Measurements from ENCODE around the gene TRERF1.

DNA sequence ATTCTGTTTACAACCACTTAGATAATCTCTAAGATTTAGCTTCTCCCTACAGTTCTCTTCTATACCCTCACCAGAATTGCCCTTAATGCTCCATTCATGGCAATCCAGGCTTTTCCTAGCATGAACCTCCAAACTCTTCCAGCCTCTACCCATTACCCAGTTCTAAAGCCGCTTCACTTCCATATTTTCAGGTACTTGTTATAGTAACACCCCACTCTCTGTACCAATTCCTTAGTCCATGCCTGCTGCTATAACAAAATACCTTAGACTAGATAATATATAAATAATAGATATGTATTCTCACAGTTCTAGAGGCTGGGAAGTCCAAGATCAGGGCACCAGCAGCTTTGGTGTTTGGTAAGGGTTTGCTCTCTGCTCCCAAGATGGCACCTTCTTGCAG lies 16.5 kb upstream of the TRERF1 start:
- TF ChIP-seq, protein P1, sequence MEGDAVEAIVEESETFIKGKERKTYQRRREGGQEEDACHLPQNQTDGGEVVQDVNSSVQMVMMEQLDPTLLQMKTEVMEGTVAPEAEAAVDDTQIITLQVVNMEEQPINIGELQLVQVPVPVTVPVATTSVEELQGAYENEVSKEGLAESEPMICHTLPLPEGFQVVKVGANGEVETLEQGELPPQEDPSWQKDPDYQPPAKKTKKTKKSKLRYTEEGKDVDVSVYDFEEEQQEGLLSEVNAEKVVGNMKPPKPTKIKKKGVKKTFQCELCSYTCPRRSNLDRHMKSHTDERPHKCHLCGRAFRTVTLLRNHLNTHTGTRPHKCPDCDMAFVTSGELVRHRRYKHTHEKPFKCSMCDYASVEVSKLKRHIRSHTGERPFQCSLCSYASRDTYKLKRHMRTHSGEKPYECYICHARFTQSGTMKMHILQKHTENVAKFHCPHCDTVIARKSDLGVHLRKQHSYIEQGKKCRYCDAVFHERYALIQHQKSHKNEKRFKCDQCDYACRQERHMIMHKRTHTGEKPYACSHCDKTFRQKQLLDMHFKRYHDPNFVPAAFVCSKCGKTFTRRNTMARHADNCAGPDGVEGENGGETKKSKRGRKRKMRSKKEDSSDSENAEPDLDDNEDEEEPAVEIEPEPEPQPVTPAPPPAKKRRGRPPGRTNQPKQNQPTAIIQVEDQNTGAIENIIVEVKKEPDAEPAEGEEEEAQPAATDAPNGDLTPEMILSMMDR (IDR thresholded peaks at IDR 0.05; ENCODE audit: insufficient read depth, low read length, poor library complexity, severe bottlenecking) = no peak
- TF ChIP-seq EZH2phosphoT487 (conservative IDR thresholded peaks at IDR 0.05; ENCODE audit: low read length) = no peak
